Stimulated activated CD8-positive, alpha-beta memory T cell treated with anti-CD3 and anti-CD28 coated beads, Interleukin-12 subunit alpha, Interleukin-12 subunit beta, amount 100 ng/mL, for 24 hours (primary cell): ENCODE measurements around the gene HOXC10.
A peak's percentile ranks its signal among the peaks of the same experiment; 100 is the strongest.

ENCODE experiments used
- DNase-seq: peaks from one replicate; pipeline ENCODE4 v3.0.0-alpha.2; 2020; ENCODE audit errors: extremely low read depth

HOXC10 gene

GRCh38 chr12:54029529-54030441 lies 44.8 kb downstream of the HOXC10 start:
- DNase-seq, result no peak

GRCh38 chr12:54030442-54030801 lies 45.5 kb downstream of the HOXC10 start:
- no peak for DNase-seq

GRCh38 chr12:54030889-54031471 lies 46.0 kb downstream of the HOXC10 start:
- no peak for DNase-seq

DNA sequence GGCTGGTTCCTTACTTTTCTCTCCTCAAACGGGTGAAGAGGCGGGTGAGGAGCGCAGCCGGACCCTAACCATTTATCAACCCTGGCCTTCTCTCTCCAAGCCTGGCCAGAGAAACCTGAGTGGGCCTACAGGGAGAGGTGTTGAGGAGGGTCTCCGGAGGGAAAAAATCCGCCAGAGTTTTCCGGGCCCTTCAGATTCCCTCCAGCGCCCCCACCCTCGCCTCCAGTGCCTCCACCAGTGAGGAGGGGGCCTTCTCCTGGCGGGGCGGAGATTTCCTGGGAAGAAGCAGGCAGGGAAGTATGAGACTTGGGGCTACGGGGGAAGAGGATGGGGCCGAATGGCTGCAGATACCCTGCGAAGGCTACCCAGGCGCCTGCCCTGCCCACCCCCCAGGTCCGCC lies 46.5 kb downstream of the HOXC10 start:
- DNase-seq, result no peak

GRCh38 chr12:54032086-54032619 lies 47.2 kb downstream of the HOXC10 start:
- no peak for DNase-seq

DNA sequence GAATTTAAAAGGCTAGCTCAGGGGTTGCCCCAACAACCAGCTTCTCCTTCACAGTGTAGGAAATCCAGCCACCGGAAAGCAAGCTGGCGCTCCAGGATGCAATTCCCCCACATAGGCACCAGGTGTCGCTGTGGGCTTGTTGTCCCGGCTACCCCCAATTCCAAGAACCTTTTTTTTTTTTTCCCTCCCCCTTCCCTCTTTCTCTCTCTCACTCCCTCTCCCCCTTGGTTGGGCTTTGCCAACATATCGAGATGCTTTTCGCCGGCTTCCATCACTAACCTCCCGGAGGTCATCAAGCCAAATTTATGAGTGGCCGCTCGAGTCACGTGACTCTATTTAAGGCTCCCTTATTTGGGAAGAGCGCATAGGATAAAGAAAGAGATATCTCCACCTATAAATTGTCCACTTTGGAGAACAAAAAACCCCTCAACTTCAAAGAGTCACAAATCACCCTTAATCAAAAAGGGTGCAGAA lies 47.7 kb downstream of the HOXC10 start, which contains the start of gene HOXC5:
Gene HOXC5, plus strand, starts transcription at position 424 of the 474 bp plus-strand sequence. CDS start 73 bp downstream, outside the sequence.
- peak; percentile 17 for DNase-seq

- no peak for DNase-seq
Observed at GRCh38 chr12:54033106-54033979, 48.4 kb downstream of the HOXC10 start.

GRCh38 chr12:54033980-54034784 lies 49.2 kb downstream of the HOXC10 start:
- DNase-seq, result no peak

- DNase-seq, result no peak
Observed at GRCh38 chr12:54034785-54035310, 49.9 kb downstream of the HOXC10 start.

GRCh38 chr12:54035568-54036264 lies 50.8 kb downstream of the HOXC10 start:
- DNase-seq, result no peak

DNA sequence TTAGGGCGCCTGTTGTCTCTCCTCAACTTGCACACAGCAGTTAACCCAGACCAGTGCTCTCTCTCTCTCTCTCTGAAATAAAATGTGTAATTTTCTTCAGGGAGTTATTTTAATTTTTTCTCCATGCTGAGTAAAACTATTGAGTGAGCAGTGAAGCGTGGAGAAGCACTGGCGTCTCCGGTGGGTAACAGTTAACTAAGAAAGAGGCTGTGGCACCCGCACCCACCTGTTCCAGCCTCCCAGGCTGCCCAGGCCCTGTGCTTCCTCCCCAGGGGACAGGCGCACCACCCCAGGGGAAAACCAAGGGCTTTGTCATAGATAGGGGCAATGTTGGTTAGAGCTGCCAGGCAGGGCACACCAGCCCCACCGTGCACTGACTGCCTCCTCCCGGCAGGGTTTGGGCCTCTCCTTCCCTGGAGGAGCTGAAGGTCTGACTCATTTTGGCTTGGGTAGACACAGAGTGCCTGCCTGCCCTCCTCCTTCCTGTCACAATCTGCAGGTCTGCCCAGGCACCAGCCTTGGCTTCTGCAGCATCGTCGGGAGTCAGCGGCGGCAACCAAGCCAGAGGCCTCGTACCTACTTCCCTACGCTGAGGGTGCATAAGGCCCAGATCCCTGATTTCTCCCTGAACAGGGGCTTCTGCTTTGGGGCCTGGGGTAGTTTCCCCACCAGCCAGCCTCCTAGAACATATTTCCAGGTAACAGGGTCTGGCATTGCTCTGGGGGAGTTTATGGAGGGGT lies 51.8 kb downstream of the HOXC10 start:
- no peak for DNase-seq

DNA sequence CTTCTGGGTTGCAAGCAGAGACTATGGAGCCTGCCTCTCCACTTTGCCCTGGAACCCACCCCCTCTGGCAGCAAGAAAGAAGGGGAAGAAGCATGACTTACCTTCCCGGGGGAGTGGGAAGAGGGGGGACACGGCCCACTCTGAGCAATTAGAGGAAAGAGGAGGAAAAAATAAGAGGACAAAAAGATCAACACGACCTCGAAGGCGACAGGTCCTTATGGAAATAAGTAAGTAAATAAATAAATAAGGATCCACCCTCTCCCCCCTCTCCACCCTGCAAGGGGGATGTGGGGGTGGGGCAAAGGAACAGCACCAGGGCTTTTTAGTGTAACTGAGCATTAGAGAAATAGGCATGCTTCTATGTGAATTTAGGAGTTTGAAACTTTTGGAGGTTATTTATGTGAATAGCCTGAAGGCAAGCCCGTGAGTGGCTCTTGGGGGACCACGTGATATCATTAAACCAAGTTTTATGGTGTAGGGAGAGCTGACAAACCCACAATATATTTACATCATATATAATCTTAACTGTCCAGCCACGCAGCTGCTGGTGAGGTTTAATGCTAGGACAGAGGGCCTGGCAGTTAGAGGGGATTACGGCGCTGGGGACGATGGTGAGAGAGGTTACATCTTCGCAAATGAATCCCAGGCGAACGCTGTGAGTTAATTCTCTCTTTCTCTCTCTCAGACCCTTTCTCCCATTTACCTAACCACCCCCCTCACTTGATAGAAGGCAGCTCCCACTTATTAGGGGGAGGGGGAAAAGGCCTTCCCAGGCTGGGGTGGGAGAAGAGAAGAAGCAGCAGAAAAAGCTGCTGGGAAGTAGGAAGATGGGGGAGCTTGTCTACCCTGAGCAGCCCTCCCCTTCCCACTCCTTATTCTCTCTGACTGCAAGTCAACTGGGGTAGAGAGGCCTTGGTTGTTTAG lies 52.7 kb downstream of the HOXC10 start:
- no peak for DNase-seq

GRCh38 chr12:54038284-54038870 lies 53.4 kb downstream of the HOXC10 start:
- no peak for DNase-seq

- DNase-seq, result no peak
Observed at GRCh38 chr12:54038871-54039414, 54.0 kb downstream of the HOXC10 start.

- DNase-seq, result no peak
Observed at GRCh38 chr12:54039417-54040147, 54.6 kb downstream of the HOXC10 start.
